BJ (cell line): ENCODE results near the gene LYST. TPM values are rescaled to one million over a fixed set of nuclear protein-coding genes. Genes with fewer than 3 reads are reported as not detected.

Experiments
- CTCF ChIA-PET: fragments of 350-600 bp; formaldehyde crosslinking; extraction: SDS; loops from one replicate; lab custom pipeline; 2021; ENCODE audit warnings: antibody characterized with exemption, inconsistent platforms; lab: Yijun Ruan, JAX
- POLR2A ChIA-PET: fragments of 300-600 bp; sonication (Branson Sonifier 250); formaldehyde crosslinking; extraction: SDS; loops from one replicate; lab custom pipeline; 2021; ENCODE audit warnings: antibody characterized with exemption; lab: Charles Lee
- DNase-seq: peaks from one replicate; pipeline ENCODE4 v3.0.0-alpha.2; 2011; ENCODE audit warnings: low read depth
- H3K27me3 ChIP-seq: 2 replicates; pipeline ENCODE4 v1.6.0; 2011; ENCODE audit warnings: low read length; ENCODE audit not compliant: control insufficient read depth, insufficient read depth
- H3K36me3 ChIP-seq: 2 replicates; pipeline ENCODE4 v1.5.1; 2011; ENCODE audit warnings: low read length; ENCODE audit not compliant: control insufficient read depth, insufficient read depth
- H3K4me3 ChIP-seq: 2 replicates; pipeline ENCODE4 v1.5.1; 2011; ENCODE audit warnings: low read depth, mild to moderate bottlenecking, control low read depth, low read length
- CTCF ChIP-seq: IDR thresholded peaks from 2 replicates; pipeline ENCODE4 v1.5.1; 2011; ENCODE audit warnings: low read depth, mild to moderate bottlenecking, control low read depth, inconsistent platforms, low read length, moderate library complexity; ENCODE audit not compliant: insufficient read depth
- polyA plus RNA-seq: library from polyadenylated mRNA; depleted of rRNA; stranded (reverse); fragments of >200 nt; gene quantifications from 2 replicates; pipeline ENCODE4 v1.2.3, GENCODE V29; 2011

The LYST gene
- polyA plus RNA-seq, 1 experiment: 7.2 TPM

GRCh38 chr1:235679644-235680043 lies 187.1 kb downstream of the LYST start:
- ChIA-PET CTCF (interaction anchor here (1.0 kb wide), 2 partner anchors 9 to 14 kb away, joined by 3 read pairs; no protein-coding TSS in a partner anchor), POLR2A (interaction anchor here (0.6 kb wide), 1 partner anchor 362 kb away, joined by 3 read pairs; no protein-coding TSS in a partner anchor)
- DNase-seq: no peak
- no peak for TF ChIP-seq CTCF
- H3K4me3 ChIP-seq: no peak overlapping the region
- H3K36me3 ChIP-seq: peaks cover 1% of the 10 kb centered on the region; the same call in 1 of the 2 replicates
- H3K27me3 ChIP-seq: no peaks in the 10 kb centered on the region

- no peak for TF ChIP-seq CTCF
- no peak for DNase-seq
- Histone ChIP-seq H3K36me3 (peaks cover 1% of the 10 kb centered on the region; the same call in 1 of the 2 replicates), H3K27me3 (no peaks in the 10 kb centered on the region), H3K4me3 (no peak overlapping the region)
- ChIA-PET CTCF (interaction anchor here (1.0 kb wide), 1 partner anchor 15 kb away, joined by 3 read pairs; no protein-coding TSS in a partner anchor), POLR2A (no interaction called here)
Observed at GRCh38 chr1:235679005-235679404, 187.7 kb downstream of the LYST start.

GRCh38 chr1:235675152-235675890 lies 191.4 kb downstream of the LYST start:
- Histone ChIP-seq H3K27me3 (no peaks in the 10 kb centered on the region), H3K4me3 (no peak overlapping the region), H3K36me3 (peaks cover 1% of the 10 kb centered on the region; the same call in 1 of the 2 replicates)
- CTCF ChIA-PET: no interaction called here
- POLR2A ChIA-PET: no interaction called here
- DNase-seq: no peak
- no peak for TF ChIP-seq CTCF

GRCh38 chr1:235673981-235674380 lies 192.7 kb downstream of the LYST start:
- Histone ChIP-seq H3K4me3 (no peak overlapping the region), H3K27me3 (no peaks in the 10 kb centered on the region), H3K36me3 (peaks cover 2% of the 10 kb centered on the region)
- ChIA-PET CTCF (interaction anchor here (0.6 kb wide), 2 partner anchors 52 to 582 kb away, joined by 3 read pairs; no protein-coding TSS in a partner anchor), POLR2A (no interaction called here)
- DNase-seq: no peak
- no peak for TF ChIP-seq CTCF

GRCh38 chr1:235671992-235672391 lies 194.7 kb downstream of the LYST start:
- no peak for TF ChIP-seq CTCF
- POLR2A ChIA-PET: no interaction called here
- H3K4me3 ChIP-seq: no peak overlapping the region
- peaks cover 2% of the 10 kb centered on the region for H3K36me3 ChIP-seq
- DNase-seq: no peak
- no peaks in the 10 kb centered on the region for H3K27me3 ChIP-seq
- CTCF ChIA-PET: no interaction called here
